HG03558 (cell line): Measurements from ENCODE around the gene PM20D1.

Experiments
- ATAC-seq: cut with Tn5 transposase; IDR thresholded peaks from one replicate; pipeline ENCODE4 v1.9.1; 2021; ENCODE audit warnings: moderate number of reproducible peaks; ENCODE audit not compliant: unreplicated experiment; ENCODE audit errors: extremely low read depth

PM20D1 gene

DNA sequence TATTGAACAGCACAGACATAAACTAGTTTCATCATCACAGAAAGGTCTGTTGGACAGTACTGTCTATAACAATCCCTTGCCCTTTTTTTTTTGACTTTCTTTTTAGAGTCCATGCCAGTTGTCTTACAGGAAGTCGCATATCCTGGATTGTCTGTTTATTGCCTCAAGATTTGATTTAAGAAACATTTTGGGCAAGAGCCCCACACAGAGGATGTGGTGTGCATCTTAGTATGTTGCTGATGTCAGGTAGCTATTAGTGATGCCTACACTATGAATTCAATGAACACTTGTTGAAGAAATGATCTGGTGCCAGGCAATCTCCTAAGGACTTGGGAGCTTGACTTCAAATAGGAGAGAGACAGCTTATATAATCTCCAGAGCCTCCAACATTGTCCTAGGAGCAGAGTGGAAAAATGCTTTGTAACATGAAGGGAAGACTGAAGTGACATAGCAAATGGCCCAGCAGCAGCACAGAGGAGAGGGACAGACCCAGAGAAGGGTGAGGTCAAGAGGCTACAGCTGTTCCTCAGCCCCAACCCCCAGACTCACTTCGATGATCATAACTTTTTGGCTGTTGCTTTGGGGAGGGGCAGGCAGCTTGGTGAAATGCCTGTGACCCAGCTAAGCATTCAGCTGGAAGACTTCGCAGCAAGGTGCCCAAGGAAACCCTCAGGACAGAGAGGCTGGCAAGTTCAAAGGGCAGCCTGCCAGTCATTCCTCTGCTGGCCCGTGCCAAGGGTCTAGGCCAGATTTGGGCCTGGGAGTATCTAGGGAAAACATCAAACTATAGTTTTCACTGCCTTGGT, 67.1 kb downstream of the PM20D1 start:
- ATAC-seq: no peak

DNA sequence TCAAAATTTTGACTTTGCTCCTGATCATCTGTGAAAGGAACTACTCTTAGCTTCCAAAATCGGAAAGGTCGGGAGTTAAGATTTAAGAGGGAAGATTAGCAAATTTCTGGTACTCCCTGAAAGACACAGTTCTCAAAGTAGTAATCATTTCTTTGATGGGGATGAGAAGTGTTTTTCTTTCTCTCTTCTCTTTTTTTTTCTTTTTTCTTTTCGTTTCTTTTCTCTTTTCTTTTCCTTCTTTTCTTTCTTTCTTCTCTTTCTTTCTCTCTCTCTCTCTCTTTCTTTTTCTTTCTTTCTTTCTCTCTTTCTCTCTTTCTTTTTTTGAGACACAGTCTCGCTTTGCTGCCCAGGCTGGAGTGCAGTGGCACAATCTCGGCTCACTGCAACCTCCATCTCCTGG, 69.6 kb downstream of the PM20D1 start:
- no peak for ATAC-seq
